Left lobe of liver (tissue), 2 donors: Measurements from ENCODE around the gene CHMP1A. TPM values are rescaled to one million over a fixed set of nuclear protein-coding genes. Genes with fewer than 3 reads are reported as not detected.
A peak's percentile ranks its signal among the peaks of the same experiment; 100 is the strongest.
"Not testable (repeated sequence)": the region's sequence is repeated elsewhere in the genome, so short reads cannot be mapped to it uniquely, and the experiment has no call there.

Experiments used
- ATAC-seq: fragments of 200-7000 bp; cut with Tn5 transposase; one replicate; pipeline ENCODE4 v1.9.1; 2020; ENCODE audit warnings: mild to moderate bottlenecking, moderate library complexity
- DNase-seq: peaks from one replicate; pipeline ENCODE4 v3.0.0-alpha.2; 2020; ENCODE audit warnings: low spot score
- total RNA-seq: library from RNA; stranded (reverse); gene quantifications from one replicate; pipeline ENCODE4 v1.2.1, GENCODE V29; 2021
- donor health status: DM: no; HTN: no; CAD: no; lungs with moderate emphysema.
- donor health status: DM: no; HTN: yes; CAD: no.

CHMP1A gene
- total RNA-seq, 1 donor from 2014 or later: 34.7 TPM

GRCh38 chr16:89693289-89693731, 35.8 kb upstream of the CHMP1A start:
- no peak for DNase-seq
- ATAC-seq: no peak

- no peak for ATAC-seq
- no peak for DNase-seq
These were observed 34.6 kb upstream of the CHMP1A start for GRCh38 chr16:89691986-89692569.

DNA sequence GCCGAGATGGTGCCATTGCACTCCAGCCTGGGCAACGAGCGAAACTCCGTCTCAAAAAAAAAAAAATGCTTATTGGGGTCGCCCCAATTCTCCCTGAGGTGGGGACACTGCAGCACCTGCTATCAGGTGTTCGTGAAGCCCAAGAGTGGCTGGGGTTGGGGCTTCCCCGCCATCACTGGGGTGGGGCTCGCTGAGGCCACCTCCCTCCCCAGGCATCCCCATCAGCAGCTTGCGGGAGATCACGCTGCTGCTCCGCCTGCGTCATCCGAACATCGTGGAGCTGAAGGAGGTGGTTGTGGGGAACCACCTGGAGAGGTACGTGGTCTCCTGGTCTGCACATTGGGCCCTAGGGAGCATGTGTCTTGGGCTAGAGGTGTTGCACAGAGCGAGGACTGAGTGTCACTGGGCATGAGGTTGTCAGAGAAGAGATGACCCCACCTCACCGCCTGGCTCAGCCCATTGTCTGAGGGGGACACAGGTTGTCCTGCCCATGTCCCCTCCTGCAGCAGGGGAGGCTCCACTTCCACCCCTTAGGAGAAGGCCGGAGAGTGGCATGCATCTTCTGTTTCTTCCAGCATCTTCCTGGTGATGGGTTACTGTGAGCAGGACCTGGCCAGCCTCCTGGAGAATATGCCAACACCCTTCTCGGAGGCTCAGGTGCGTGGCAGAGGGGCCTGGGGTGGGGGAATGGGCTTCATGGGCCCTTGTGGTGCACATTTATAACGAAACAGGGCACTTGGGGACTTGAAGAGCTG, 33.9 kb upstream of the CHMP1A start:
- DNase-seq (no peak), ATAC-seq (no peak)

GRCh38 chr16:89690392-89690901, 32.9 kb upstream of the CHMP1A start:
- ATAC-seq (no peak), DNase-seq (no peak)

GRCh38 chr16:89689621-89690020, 32.1 kb upstream of the CHMP1A start:
- not testable (repeated sequence) for ATAC-seq, DNase-seq

DNA sequence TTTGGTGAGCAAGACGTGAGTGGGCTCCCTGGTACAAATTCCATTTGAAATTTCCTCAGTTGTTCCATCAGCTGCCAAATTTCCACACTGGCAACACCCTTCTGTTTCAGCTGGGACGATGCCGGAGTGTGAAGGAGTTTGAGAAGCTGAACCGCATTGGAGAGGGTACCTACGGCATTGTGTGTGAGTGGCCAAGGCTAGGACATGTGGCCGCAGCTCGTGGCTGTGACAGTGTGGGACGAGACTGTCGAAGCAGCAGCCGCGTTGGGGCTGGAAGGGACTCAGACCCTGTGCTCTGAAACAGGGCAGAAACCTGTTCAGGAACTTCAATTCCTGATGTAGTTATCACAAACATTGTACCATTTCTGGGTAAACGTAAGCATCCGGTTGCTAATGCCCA, 31.6 kb upstream of the CHMP1A start:
- ATAC-seq (no peak), DNase-seq (no peak)

- ATAC-seq (no peak), DNase-seq (no peak)
These were observed 30.9 kb upstream of the CHMP1A start for GRCh38 chr16:89688395-89688794.

DNA sequence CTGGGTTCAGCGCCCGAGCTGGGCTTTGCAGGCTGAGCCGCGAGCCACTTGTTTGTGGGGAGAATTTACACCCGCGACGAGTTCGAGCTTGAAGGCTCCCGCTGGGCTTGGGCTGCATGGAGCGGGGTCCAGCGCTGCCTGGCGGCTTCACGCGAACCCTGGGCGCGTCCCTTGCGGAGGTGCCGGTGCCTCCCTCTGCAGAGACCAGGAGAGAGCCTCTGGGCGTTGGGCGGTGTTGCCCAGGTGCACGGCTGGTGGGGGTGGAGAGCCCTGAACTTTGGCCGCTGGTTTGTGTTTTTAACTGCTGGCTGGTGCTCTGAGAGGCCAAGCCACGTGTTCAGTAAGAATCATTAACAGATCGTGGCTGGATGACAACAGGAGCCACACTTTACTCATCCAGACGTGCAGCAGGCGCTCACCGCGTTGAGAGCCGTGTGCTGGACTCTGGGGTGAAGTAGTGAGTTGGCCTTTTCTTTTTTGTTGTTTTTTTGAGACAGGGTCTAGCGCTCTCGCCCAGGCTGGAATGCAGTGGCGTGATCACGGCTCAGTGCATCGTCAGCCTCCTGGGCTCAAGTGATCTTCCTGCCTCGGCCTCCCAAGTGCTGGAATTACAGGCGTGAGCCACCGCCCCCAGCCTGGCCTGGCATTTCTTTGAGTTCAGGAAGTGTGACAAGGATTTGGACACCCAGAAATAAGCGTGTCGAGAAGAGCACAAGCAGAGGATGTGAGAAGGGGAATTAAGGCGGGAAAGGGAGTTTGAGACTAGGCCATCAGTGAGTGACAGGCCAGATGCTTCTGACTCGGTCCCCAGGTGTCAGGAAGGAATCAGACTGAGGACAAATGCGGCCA, 29.8 kb upstream of the CHMP1A start:
- DNase-seq: peak; percentile 94
- ATAC-seq: peak; percentile 89

DNA sequence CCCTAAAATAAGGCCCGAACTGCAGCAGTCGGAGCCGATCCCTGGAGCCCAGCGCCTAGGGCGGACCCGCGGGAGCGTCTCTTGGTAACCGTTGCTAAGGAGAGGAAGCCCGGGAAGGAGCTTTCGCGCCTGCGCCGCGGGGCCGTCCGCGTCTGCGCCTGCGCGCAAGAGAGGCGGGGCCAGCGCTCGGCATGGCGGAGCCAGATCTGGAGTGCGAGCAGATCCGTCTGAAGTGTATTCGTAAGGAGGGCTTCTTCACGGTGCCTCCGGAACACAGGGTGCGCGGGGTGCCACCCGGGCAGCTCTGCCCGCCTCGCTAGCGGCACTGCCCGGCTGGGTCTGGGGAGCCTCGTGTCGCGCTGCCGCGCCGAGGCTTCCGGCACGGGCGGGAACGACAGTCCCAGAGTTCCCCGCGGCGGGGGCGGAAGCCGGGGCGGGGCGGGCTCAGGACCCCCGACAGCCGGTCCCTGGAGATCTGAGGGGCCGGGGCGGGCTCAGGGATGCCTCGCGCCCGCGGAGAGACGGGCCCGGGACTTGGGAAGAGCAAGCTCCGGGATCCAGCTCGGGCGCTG, 29.1 kb upstream of the CHMP1A start, which contains the start of gene CDK10:
CDK10 (plus strand) TSS at position 170 of the 572 bp plus-strand sequence; CDS start at position 192, 22 bp downstream.
- DNase-seq (peak; percentile 95), ATAC-seq (peak; percentile 82)

DNA sequence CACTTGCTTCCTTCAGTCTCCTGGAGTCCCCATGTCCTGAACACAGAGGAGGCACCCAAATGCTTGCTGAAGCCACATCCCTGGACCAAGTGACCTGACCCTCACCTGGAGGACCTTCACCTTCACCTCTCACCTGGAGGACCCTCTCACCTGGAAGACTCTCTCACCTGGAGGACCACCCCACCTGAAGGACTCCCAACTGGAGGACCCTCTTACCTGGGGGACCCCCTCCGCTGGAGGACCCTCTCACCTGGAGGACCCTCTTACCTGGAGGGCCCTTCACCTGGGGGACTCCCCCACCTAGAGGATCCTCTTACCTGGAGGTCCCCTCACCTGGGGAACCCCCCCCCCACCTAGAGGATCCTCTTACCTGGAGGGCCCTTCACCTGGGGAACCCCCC, 28.4 kb upstream of the CHMP1A start:
- DNase-seq (no peak), ATAC-seq (no peak)

GRCh38 chr16:89678258-89678657, 20.8 kb upstream of the CHMP1A start:
- no peak for ATAC-seq
- no peak for DNase-seq

DNA sequence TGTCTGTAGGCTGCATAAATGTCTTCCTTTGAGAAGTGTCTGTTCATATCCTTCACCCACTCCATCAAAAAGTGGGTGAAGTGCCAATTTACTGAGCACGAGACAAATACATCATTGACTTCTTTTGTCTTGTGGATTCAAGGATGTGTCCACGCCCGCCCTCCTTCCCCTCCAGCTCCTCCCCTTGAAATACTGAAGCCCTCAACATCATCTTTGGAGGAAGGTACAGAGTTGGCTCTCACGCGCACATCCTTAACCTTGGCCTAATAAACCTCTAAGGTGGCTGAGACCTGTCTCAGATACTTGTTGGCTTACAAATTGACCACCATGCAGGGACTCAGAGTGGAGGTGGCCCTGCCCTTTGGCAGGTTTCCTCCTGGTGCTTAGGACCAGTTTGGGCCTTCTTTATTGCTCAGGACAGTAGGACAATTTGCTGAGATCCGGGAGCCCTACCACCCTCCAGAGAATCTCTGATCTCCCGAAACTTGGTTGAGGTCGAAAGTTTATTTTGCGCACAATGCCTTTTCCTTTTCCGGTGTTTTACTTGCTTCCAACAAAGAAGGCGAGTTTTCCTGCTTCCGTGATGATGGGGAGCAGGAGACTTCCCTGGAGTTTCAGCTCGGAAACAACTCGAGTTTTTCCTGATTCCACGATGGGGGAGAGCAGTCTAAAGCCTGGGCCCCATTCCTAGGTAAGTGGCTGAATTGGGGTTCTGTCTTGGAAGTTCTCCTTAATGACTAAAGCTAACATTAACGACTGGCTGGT, 14.9 kb upstream of the CHMP1A start:
- no peak for ATAC-seq
- DNase-seq: no peak

- DNase-seq, ATAC-seq: not testable (repeated sequence)
These were observed 14.1 kb upstream of the CHMP1A start for GRCh38 chr16:89671565-89671964.

DNA sequence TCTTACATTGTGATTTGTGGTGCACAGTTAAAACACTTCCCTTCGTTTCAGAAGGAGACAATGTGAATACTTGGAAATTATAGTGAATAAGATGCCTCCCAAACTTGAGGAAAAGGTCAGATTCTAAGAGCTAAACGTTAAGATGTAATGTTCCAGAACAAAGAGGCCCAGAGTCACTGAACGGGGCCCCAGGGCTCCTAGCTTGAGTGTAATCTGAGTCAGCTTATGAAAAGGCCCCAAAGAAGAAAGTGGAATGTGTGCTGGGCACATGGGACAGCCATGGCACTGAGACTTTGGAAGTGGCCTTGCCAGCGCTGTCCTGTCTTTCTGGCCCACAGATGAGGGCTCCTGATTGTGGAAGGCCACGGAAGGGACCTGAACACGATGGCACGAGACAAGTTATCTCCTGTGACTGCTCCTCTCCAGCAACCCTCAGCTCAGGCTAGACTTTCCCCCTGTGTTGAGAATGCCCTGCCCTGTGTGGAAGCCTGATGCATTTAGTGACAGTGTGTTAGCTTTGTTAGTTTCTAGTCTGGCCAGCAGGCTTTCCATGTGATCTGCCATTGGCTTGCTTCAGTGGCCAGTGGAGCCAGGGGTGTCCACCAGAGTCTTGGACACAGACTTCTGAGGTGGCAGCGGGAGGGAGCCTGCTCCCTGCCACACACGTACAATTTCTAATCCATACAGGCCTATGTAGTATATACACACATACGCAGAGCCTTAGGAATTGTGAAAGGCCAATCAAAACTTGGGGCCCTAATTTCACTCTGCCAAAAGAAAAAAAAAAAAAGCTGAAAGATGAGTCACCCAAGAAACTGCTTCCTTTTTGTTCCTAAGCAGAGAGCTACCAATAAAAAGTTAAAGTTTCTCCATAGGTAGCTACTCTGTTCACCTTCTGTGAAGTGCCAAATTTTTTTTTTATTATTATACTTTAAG, 13.3 kb upstream of the CHMP1A start:
- no peak for ATAC-seq
- DNase-seq: no peak

DNA sequence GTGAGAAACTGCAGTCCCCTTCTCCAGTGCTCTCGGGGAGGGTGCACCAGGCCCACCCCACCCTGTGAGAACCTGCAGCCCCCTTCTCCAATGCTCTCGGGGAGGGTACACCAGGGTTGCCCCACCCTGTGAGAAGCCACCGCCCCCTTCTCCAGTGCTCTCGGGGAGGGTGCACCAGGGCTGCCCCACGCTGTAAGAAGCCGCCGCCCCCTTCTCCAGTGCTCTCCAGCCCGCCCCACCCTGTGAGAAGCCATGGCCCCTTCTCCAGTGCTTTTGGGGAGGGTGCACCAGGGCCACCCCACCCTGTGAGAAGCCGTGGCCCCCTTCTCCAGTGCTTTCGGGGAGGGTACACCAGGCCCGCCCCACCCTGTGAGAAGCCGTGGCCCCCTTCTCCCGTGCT, 12.2 kb upstream of the CHMP1A start:
- DNase-seq: no peak
- ATAC-seq: no peak

DNA sequence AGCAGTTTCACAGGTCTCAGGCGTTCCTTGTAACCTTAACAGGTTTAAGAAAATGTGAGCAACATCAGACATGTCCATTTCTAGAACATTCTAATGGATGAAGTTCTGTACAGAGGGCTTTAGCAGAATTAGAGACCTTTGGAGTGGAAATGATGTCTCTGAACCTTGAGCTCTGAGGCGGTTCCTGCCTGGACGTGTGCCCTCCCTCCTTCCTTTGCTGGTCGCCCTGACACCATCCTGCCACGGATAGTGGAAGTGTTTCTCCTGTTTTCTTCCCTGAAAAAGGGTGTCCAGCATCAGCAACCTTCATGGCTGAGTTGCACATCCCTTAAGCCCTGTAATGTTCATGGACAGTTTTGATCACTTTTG, 11.3 kb upstream of the CHMP1A start:
- ATAC-seq (peak; percentile 85), DNase-seq (no peak)

- DNase-seq (no peak), ATAC-seq (no peak)
These were observed 10.1 kb upstream of the CHMP1A start for GRCh38 chr16:89667633-89668032.

- ATAC-seq, DNase-seq: not testable (repeated sequence)
These were observed 9.5 kb upstream of the CHMP1A start for GRCh38 chr16:89667000-89667399.

GRCh38 chr16:89664238-89664637, 6.7 kb upstream of the CHMP1A start:
- not testable (repeated sequence) for ATAC-seq, DNase-seq
